GM20000 (cell line): ENCODE measurements around the gene ZNF132.

Experiments
- DNase-seq: peaks from one replicate; pipeline ENCODE4 v3.0.0; 2012; ENCODE audit warnings: low spot score
- TF ChIP-seq, protein P1 (sequence below): IDR thresholded peaks from 2 replicates; pipeline ENCODE4 v1.5.1; 2012; ENCODE audit warnings: mild to moderate bottlenecking, control low read depth; ENCODE audit errors: extremely low read depth, missing control alignments

The ZNF132 gene

DNA sequence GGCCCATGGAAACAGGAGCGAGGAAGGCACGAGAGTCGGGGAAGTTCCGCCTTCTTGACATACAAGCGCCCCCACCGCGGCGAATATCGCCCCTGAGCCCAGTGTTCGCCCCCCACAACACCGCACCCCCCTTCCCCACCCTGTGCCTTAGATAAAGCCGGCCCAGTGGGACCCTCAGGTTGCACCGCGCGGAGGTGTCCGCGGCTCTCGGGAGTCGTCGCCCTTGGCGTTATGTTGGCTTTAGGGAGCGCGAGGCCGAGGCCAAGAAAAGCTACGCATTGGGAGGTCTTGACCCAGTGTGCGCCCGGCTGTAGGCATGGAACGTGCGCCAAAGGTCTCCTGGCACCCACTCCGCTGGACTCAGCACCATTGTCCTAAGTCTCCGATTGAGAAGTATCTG, 603 bp upstream of the ZNF132 start:
- TF ChIP-seq, protein P1, sequence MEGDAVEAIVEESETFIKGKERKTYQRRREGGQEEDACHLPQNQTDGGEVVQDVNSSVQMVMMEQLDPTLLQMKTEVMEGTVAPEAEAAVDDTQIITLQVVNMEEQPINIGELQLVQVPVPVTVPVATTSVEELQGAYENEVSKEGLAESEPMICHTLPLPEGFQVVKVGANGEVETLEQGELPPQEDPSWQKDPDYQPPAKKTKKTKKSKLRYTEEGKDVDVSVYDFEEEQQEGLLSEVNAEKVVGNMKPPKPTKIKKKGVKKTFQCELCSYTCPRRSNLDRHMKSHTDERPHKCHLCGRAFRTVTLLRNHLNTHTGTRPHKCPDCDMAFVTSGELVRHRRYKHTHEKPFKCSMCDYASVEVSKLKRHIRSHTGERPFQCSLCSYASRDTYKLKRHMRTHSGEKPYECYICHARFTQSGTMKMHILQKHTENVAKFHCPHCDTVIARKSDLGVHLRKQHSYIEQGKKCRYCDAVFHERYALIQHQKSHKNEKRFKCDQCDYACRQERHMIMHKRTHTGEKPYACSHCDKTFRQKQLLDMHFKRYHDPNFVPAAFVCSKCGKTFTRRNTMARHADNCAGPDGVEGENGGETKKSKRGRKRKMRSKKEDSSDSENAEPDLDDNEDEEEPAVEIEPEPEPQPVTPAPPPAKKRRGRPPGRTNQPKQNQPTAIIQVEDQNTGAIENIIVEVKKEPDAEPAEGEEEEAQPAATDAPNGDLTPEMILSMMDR, result no peak
- DNase-seq, result no peak

DNA sequence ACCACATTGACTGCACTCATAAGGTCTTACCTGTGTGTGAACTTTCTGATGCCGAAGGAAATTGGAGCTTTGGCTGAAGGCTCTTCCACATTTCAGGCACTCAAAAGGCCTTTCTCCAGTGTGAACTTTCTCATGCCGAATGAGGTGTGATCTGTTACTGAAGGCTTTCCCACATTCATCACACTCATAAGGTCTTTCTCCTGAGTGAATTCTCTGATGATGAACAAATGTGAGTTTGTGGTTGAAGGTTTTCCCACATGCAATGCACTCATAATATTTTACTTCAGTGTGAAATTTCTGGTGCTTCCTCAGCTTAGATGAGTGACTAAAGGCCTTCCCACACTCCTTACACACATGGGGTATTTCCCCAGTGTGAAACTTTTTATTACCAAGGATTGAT, 5.7 kb downstream of the ZNF132 start:
- TF ChIP-seq, protein P1, result no peak
- DNase-seq, result no peak

DNA sequence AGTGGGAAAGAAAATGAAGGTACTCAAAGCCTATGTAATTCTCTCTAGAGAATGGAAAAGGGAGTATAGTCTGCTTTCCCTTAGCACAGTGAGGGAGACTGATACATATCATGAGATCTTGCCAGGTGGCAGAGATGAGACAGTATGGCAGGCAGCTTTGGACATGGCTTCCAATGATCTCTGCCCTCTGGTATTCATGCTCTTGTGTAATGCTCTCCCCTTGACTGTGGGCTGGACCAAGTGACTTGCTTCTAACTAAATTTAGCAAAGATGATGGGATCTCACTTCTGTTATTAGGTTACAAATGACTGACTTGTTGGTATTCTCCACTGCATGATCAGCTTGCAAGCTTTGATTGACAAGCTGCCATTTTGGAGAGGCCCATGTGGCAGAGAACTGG, 10.2 kb downstream of the ZNF132 start:
- TF ChIP-seq, protein P1, result no peak
- DNase-seq, result no peak

DNA sequence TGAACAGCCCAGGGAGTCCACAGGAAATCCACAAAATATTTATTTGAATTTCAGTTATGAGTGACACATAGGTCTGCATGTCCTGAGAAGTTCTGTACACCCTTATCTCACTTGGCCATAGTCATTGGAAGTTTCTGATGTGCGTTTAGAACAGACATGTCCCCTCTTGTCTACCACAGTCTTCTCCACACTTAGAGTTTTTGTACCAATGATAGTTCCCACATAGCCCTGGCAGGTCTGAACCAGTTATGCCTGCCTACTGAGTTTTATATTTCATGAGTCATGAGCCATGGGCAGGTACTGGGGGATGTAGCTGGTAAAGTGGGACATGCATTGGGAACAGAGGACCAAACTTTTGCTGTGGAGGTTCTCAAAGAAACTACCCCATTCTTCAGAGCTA, 11.3 kb downstream of the ZNF132 start:
- no peak for DNase-seq
- TF ChIP-seq, protein P1, result no peak

DNA sequence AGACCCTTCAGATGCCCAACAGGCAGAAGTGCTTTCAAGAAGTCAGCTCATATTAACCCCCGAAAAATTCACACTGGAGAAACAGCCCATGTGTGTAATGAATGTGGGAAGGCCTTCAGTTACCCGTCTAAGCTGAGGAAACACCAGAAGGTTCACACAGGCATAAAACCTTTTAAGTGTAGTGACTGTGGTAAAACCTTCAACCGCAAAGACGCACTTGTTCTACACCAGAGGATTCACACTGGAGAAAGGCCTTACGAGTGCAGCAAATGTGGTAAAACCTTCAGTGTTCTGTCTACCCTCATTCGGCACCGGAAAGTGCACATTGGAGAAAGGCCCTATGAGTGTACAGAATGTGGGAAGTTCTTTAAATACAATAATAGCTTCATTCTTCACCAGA, 22.9 kb downstream of the ZNF132 start:
- DNase-seq, result no peak
- TF ChIP-seq, protein P1, result no peak

DNA sequence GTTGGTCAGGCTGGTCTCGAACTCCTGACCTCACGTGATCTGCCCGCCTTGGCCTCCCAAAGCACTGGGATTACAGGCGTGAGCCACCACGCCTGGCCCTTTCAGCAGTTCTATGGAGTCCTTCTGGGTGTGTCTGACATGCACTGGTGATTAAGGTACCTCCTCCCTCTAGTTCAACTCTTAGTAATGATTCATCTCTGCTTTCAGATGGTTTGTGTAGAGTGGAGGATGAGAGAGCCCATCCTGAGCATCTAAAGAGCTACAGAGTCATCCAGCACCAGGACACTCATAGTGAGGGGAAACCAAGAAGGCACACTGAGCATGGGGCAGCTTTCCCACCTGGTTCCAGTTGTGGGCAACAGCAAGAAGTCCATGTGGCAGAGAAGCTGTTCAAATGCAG, 23.3 kb downstream of the ZNF132 start:
- TF ChIP-seq, protein P1, result no peak
- no peak for DNase-seq

DNA sequence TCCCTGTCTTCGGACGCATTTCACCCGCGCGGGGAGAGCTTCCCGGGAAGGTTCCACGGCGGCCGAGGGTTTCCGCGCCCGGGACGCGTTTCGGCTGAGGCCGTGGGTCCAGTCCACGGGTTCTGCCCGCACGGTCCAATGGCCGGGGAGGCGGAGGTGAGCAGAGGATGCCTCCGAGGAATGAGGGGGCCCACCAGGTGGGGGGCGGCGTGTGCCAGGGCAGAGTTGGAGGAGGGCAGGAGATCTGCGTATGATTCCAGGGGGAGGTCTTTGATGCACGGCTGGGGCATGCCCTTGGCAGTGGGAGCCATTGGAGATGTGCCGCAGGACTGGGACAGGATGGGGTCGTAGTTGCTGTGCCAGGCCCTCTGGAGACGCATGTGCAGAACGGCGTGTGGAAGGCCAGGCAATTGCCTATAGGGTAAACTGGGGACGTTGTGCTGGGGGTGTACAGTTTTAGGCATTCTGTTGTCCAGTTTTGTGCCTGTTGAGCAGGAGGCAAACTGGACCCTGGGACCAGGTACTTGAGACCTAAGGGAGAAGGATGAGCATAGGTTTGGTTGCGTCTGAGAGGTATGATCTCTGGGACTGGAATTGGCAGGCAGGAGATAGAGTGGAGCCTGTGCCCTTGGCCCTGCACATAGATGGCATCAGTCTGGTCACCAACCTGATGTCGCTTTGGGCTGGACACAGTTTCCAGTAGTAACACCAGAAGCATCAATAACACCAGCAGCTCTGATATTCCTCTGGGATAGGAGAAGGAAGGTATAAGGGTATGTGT, 30.8 kb downstream of the ZNF132 start:
- TF ChIP-seq, protein P1, result no peak
- DNase-seq, result peak; percentile 34
